ENCODE results near the gene ARHGEF38.

DNA sequence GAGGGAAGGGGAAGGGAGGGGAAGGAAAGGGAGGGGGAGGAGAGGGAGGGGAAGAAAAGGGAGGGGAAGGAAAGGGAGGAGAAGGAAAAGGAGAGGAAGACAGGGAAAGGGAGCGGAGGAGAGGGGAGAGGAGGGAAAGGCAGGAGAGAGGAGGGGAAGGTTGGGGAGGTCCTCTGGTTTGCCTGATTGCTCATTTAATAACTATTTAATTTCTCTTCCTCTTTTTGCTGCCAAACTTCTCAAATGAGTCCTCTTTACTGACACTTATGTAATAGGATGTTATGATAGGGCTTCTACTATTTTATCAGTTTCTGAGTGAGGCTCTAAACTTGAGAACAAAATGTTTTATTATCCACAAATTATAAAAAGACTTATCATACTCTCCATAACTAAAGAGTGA is 43.1 kb upstream of the ARHGEF38 start:
- TF ChIP-seq, protein P1, sequence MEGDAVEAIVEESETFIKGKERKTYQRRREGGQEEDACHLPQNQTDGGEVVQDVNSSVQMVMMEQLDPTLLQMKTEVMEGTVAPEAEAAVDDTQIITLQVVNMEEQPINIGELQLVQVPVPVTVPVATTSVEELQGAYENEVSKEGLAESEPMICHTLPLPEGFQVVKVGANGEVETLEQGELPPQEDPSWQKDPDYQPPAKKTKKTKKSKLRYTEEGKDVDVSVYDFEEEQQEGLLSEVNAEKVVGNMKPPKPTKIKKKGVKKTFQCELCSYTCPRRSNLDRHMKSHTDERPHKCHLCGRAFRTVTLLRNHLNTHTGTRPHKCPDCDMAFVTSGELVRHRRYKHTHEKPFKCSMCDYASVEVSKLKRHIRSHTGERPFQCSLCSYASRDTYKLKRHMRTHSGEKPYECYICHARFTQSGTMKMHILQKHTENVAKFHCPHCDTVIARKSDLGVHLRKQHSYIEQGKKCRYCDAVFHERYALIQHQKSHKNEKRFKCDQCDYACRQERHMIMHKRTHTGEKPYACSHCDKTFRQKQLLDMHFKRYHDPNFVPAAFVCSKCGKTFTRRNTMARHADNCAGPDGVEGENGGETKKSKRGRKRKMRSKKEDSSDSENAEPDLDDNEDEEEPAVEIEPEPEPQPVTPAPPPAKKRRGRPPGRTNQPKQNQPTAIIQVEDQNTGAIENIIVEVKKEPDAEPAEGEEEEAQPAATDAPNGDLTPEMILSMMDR (IDR thresholded peaks at IDR 0.05): no peak
- no peak for TF ChIP-seq POLR2A (IDR thresholded peaks at IDR 0.05)

Data from ovary (tissue), 3 donors.